Epithelial cell of proximal tubule (primary cell): Measurements from ENCODE around the gene PERCC1. TPM values are rescaled to one million over a fixed set of nuclear protein-coding genes. Genes with fewer than 3 reads are reported as not detected.

Experiments used
- DNase-seq: peaks from one replicate; pipeline ENCODE4 v3.0.0-alpha.2; 2011; ENCODE audit warnings: low read depth
- H3K4me3 ChIP-seq: 2 replicates; pipeline ENCODE4 v1.5.1; 2011; ENCODE audit warnings: low read depth, mild to moderate bottlenecking, low read length
- total RNA-seq: library from RNA; depleted of rRNA; stranded (reverse); fragments of >200 nt; gene quantifications from 2 replicates; pipeline ENCODE4 v1.2.3, GENCODE V29; 2015
- TF ChIP-seq, protein P1 (sequence below): conservative IDR thresholded peaks from 2 replicates; pipeline ENCODE4 v1.5.1; 2012; ENCODE audit warnings: low read depth, mild to moderate bottlenecking, low read length

Gene PERCC1
- total RNA-seq, 1 donor from 2014 or later: not detected

DNA sequence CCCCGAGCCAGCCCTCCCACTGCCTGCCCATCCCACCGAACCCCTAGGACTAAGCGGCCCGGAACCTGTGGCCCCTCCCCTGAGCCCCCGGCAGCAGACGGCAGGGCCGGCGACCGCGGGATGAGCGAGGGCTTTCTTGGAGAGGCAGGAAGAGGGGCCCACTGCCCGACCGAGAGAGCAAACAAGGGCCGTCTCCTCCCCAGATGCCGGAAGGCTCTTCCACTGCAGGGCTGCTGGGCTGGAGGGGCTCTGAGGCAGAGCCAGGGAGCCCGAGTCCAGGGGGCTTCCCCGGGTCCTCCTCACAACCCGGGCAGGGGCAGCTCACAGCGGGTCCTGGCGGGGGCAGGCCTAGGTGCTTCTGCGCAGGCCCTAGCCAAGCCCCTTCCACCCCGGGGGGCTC is 2.9 kb downstream of the PERCC1 start:
- TF ChIP-seq, protein P1, sequence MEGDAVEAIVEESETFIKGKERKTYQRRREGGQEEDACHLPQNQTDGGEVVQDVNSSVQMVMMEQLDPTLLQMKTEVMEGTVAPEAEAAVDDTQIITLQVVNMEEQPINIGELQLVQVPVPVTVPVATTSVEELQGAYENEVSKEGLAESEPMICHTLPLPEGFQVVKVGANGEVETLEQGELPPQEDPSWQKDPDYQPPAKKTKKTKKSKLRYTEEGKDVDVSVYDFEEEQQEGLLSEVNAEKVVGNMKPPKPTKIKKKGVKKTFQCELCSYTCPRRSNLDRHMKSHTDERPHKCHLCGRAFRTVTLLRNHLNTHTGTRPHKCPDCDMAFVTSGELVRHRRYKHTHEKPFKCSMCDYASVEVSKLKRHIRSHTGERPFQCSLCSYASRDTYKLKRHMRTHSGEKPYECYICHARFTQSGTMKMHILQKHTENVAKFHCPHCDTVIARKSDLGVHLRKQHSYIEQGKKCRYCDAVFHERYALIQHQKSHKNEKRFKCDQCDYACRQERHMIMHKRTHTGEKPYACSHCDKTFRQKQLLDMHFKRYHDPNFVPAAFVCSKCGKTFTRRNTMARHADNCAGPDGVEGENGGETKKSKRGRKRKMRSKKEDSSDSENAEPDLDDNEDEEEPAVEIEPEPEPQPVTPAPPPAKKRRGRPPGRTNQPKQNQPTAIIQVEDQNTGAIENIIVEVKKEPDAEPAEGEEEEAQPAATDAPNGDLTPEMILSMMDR: no peak
- no peak for DNase-seq
- H3K4me3 ChIP-seq: no peak overlapping the region

DNA sequence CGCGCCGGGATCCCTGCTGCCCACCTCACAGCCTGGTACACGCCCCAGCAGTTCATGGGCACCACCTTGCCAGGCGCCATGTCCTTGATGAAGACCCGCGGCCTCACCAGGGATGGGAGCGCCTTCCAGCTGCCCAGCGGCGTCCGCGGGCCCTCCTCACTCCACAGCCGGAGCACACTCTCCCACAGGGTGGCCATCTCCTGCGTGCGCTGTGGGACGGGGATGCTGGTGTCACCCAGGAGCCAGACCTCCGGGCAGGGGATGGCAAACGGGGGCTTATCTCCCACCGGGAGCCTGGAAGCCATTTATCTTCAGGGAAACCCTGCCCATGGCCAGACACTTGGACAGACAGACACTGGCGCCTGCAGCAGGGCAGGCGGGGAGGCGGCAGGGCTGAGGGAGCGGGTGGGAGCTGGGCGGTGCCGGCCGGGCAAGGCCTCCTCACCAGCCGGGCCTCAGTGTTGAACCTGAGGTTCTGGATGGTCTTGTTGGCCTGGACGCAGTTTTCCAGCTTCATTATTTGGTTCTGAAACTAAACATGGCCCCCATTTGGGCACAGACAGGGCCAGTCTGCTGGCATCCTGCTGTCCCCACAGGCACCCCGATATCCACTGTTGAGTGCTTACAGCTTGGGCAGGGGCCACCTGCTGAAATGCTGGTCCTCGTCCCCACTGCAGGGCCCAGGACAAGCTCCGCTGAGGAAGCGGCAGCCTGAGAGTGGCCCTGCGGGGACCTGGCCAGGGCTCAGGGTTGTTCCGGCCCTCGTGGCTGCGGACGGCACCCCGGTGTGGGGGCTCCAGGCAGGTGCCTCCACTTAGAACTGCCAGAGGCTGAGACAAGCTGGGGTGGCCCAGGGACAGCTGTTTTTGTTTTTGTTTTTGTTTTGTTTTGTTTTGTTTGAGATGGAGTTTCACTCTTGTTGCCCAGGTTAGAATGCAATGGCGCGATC is 4.0 kb downstream of the PERCC1 start:
- DNase-seq: no peak
- TF ChIP-seq, protein P1: no peak
- H3K4me3 ChIP-seq: no peak overlapping the region

DNA sequence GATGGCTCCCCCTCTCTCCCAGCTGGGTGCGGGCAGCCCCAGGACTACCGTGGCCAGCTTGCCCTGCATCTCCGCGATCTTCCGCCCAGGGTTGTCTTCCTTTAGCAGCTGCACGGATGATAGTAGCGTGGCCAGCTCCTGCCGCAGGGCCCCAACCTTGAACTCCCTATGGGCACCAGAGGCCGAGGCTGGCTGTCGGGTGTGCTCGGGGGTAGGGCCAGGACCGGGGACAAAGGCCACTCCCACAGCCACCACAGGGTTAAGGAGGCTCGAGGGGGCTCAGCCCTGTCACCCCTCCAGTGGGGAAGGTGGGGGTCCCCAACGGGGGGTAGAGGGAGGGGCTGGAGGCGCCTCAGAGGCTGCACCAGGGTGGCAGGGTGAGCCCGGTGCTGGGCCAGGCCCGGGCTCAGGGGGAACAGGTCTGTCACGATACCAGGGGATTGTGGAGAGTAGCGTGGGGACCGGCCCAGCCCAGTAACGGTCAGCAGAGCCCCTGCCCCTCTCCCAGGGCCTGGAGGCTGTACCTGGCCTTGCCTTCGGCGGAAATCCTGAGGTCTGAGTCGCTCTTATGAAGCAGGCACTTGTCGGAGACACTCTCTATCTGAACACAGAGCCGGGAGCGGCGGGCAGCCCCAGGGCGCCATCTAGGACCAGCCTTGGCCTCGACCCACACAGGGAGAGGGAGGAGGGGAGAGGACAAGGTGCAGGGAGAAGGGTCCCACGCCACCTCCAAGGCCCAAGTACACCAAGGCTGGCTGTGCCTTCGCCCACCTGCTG is 5.2 kb downstream of the PERCC1 start:
- H3K4me3 ChIP-seq: no peak overlapping the region
- TF ChIP-seq, protein P1: no peak
- DNase-seq: no peak

DNA sequence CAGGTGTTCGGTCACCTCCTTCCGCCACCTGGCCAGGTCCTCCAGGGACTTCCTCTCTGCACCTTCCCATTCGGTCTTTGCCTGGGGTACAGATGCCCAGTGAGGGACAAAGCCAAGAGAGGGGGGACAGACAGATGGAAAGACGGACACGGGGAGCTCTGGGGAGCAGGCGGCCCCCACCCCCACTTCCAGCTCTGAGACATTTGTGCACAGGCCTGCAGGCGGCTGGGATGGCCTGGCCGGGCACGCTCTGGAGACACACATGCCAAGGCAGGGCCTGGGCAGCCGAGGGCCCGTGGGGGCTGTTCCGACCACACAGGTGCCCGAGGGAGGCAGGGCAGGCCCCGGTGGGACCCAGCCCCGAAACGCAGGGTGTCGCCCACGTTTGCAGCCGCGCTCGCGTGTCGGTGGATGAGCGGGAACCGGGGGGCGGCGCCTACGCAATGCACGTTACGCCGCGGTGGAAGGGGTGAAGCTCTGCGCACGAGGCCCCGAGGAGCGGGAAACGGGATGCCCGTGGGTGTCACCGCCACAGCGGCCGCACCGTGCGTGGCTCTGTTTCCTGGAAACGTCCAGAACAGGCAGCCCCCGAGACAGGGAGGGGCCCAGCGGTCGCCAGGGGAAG is 6.0 kb downstream of the PERCC1 start:
- H3K4me3 ChIP-seq: no peak overlapping the region
- TF ChIP-seq, protein P1: no peak
- no peak for DNase-seq

DNA sequence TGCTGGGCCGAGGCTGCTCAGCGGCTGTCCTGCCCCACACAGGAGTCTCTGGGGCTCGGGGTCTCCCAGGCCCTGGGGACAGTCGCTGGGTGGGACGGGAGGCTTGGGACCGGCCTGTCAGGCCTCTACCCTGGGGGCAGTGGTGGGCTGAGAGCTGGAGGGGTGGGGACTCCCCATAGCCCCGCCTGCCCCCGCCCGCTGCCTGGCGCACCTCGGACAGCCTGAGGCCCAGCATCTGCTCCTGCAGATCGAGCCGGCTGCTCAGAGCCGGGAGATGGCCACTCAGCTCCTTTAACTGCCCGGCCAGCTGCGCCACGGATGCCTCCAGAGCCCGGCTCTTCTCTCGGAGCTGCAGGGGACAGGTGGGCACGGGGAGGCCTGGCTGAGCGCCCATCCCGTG is 6.7 kb downstream of the PERCC1 start:
- TF ChIP-seq, protein P1: no peak
- H3K4me3 ChIP-seq: no peak overlapping the region
- DNase-seq: no peak

DNA sequence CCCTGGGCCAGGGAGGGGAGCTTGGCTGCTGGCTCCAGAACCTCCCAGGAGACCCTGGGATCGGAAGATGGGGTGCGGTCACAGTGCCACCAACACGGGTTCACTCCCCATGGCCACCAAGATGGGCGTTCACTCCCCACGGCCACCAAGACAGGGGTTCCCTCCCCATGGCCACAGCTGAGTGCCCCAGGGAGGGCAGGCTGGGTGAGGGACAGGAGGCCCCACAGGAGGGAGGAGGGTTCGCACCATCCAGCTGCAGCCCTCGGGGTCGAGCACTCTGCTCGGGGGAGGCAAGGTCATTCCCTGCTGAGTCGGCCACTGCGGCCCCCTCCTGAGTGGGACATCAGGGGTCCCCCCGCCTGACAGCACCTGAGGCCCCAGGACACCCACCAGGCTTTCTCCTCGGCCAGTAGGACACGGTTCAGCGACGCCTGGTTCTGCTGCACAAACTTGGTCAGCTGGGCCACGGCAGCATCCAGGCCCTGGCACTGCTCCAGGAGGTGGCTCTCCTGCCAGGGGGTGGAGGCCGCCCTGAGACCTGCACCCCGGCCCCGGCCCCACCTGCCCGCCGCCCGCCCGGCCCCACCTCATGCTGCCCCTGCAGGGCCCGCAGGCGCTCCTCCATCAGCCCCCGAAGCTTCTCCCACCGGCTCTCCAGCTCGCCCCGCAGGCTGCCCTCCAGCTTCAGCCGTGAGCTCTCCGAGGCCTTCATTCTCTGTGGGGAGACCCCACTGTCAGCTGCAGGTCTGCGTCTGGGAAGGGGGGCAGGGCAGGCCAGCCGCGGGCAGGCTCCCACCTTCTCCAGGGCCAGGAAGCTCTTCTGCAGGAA is 7.6 kb downstream of the PERCC1 start:
- TF ChIP-seq, protein P1: no peak
- no peak for DNase-seq

More for the DNA sequence above, 7.6 kb downstream of the PERCC1 start:
- H3K4me3 ChIP-seq: no peak overlapping the region
